KOPT-K1 (cell line): Measurements from ENCODE around the gene MICU2.
"Not testable (repeated sequence)": the region's sequence is repeated elsewhere in the genome, so short reads cannot be mapped to it uniquely, and the experiment has no call there.

Source experiments
- H3K27ac ChIP-seq: fragments of 200-600 bp; sonication (generic); 2 replicates; pipeline ENCODE4 v1.5.1; 2016; ENCODE audit warnings: antibody characterized with exemption, mild to moderate bottlenecking, low read depth, low read length; ENCODE audit not compliant: poor library complexity, severe bottlenecking
- H3K36me3 ChIP-seq: fragments of 200-600 bp; sonication (generic); 2 replicates; pipeline ENCODE4 v1.5.1; 2017; ENCODE audit warnings: antibody characterized with exemption, mild to moderate bottlenecking, low read length, moderate library complexity; ENCODE audit not compliant: insufficient read depth
- H3K9me3 ChIP-seq: fragments of 200-600 bp; sonication (generic); 2 replicates; pipeline ENCODE4 v1.5.1; 2017; ENCODE audit warnings: antibody characterized with exemption, low read length, mild to moderate bottlenecking; ENCODE audit not compliant: insufficient read depth, poor library complexity, severe bottlenecking

The MICU2 gene

DNA sequence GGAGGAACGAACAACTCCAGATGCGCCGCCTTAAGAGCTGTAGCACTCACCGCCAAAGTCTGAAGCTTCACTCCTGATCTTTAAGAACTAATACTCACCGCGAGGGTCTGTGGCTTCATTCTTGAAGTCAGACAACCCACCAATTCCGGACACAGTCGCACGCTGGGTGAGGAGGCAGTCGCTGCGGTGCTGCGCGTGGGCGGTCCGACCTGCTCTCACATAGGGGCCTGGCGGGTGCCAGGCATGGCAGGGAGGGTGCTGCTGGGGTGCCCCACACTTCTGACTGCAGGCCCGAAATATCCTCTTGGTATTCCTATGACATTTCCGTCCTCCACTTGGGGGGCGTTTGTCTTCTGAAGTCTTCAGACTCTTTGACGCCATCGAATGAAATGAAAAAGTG is 7.4 kb upstream of the MICU2 start:
- Histone ChIP-seq H3K36me3 (no peaks in the 10 kb centered on the region), H3K27ac (no peak overlapping the region), H3K9me3 (no peaks in the 10 kb centered on the region)

DNA sequence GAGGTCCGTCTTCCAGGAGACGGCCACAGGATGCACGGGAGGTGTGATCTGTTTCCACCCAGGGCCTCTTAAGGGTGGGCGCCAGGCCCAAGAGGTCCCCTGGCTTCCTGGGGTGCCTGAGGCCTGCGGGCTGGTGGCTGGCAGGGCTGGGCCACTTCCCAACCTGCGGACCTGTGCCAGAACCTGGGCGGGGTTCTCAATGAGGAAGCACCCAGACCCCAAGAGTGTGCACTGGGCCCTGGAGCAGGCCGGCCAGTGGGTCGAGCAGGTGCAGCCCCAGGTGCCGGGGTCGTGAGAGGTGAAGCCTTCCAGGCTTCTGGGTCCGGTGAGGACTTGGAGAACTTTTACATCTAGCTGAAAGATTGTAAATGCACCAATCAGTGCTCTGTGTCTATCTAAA is 6.7 kb upstream of the MICU2 start:
- Histone ChIP-seq H3K9me3 (no peaks in the 10 kb centered on the region), H3K36me3 (no peaks in the 10 kb centered on the region), H3K27ac (no peak overlapping the region)

DNA sequence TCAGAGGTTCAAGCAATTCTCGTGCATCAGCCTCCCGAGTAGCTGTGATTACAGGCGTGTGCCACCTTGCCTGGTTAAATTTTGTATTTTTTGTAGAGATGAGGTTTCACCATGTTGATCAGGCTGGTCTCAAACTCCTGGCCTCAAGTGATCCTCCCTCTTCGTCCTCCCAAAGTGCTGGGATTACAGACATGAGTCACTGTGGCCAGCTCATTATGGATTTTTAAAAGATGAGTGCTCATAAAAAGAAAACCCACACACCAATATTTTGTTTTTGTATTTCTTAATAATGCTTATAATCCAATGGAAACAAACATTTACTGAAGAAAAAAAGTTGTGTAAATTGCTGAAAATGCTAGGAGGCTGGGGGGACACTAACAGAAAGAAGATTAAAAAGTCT is 5.0 kb upstream of the MICU2 start:
- H3K27ac ChIP-seq: no peak overlapping the region
- no peaks in the 10 kb centered on the region for H3K36me3 ChIP-seq
- H3K9me3 ChIP-seq: no peaks in the 10 kb centered on the region

DNA sequence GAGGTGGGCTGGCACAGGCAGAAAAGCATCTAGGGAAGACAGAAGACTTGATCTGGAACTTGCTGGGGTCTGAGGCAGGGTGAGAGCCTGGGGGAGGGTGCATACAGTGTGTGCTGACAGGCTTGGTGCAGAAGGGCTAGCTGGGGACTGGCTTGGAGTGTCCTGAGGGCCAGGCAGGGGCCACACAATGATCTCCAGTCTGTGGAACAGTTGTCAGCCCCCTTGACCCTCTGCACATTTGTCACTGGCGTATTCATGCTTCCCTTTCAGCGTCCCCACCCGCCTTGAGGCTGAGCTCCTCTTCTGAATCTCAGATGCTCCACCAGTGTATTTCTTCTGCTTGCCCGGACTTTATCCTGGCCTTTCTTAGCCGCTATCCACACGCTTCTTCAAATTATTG is 2.8 kb upstream of the MICU2 start:
- H3K27ac ChIP-seq: no peak overlapping the region
- no peaks in the 10 kb centered on the region for H3K36me3 ChIP-seq
- H3K9me3 ChIP-seq: no peaks in the 10 kb centered on the region

DNA sequence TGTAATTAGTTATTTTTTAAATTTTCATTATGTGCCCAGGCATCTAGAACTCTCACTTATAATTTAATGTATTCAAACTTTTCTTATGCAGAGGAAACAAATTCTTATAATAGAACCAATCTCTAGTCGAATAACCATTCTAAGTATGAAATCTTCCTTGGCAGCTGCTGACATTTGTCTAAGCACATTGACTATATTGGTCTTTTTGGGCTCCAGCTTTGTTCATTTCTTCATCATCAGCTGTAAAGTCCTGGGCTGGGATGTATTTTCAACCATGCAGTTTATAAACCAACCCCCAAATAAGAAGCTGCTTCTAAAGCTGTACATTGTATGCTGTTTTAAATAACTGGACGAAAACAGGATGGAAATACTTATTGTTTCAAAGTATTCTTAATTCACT is 2.3 kb upstream of the MICU2 start:
- Histone ChIP-seq H3K27ac (no peak overlapping the region), H3K9me3 (no peaks in the 10 kb centered on the region), H3K36me3 (peaks cover 4% of the 10 kb centered on the region)

DNA sequence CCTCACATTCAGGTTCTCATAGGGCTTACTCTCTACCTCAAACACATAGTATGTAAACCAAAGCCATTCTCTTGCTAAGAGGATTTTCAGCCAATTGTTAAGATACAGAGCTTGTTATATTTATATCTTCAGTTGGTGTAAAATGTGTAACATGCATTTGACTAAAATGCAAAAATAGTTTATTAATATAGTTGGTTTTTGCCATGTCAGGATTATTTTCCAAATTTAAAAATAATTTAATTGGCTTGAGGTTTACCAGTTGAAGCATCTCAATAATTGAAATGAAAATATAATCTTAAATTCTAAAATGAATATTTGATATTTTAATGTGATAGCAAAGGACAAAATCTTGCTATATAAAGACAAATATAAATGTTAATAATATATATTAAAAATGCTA is 7.2 kb downstream of the MICU2 start:
- peaks cover 8% of the 10 kb centered on the region for H3K9me3 ChIP-seq

DNA sequence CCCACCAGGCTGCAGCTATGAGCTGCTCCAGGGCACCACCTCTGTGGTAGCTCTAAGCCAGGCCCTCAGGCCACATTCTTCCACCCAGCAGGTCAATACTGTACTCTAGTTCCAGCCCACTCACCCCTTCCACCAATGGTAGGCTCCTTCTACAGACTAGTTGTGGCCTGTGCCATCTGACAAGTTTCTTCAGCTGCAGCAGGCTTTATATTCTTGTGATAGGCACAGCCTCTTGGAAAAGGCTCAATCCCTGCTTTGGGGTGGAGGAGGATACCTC is 8.5 kb downstream of the MICU2 start:
- H3K36me3 ChIP-seq: peaks cover 5% of the 10 kb centered on the region; the same call in 1 of the 2 replicates
- peaks cover 8% of the 10 kb centered on the region for H3K9me3 ChIP-seq
- H3K27ac ChIP-seq: no peak overlapping the region

More for the DNA sequence above, 7.2 kb downstream of the MICU2 start:
- Histone ChIP-seq H3K36me3 (peaks cover 12% of the 10 kb centered on the region), H3K27ac (no peak overlapping the region)

DNA sequence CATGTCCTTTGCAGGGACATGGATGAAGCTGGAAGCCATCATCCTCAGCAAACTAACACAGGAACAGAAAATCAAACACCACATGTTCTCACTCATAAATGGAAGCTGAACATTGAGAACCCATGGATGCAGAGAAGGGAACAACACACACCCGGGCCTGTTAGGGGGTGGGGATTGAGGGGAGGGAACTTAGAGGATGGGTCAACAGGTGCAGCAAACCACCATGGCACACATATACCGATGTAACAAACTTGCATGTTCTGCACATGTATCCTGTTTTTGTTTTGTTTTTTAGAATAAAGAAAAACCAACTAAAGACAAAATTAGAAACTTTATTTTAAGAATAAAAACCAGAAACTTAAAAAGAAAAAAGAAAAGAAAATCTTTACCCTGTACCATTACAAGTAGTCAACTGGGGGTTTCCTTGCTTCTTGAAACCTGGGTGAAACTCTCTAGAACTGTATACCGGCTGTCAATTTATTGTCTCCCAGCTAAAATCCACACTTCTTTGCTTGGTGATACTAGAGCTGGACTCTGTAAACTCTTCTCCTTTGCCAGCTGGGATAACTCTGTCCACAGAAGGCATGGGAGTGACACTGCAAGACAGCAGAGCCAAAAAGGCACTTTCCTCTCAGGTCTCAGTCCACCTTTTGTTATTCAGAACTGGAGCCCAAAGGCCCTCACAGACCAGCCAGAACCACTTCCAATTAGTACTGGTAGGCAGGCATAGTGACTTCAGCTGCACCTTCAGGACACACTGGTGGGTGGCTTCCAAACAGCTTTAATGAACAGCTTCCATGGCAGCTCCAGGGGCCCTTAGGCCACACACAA is 9.0 kb downstream of the MICU2 start:
- peaks cover 8% of the 10 kb centered on the region for H3K9me3 ChIP-seq
- no peak overlapping the region for H3K27ac ChIP-seq
- peaks cover 5% of the 10 kb centered on the region; the same call in 1 of the 2 replicates for H3K36me3 ChIP-seq

DNA sequence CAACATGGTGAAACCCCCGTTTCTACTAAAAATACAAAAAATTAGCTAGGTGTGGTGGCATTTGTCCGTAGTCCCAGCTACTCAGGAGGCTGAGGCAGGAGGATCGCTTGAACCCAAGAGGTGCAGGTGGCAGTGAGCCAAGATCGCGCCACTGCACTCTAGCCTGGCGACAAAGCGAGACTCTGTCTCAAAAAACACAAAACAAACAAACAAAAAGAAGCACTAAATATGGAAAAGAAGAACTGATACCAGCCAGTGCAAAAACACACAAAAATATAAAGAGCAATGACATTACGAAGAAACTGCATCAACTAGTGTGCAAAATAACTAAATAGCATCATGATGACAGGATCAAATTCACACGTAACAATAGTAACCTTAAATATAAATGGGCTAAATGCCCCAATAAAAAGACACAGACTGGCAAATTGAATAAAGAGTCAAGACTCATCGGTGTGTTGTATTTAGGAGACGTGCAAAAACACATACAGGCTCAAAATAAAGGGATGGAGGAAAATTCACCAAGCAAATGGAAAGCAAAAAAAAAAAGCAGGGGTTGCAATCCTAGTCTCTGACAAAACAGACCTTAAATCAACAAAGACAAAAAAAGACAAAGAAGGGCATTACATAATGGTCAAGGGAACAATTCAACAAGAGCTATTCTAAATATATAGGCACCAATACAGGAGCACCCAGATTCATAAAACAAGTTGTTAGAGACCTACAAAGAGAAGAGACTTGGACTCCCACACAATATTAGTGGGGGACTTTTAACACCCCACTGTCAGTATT is 13.1 kb downstream of the MICU2 start:
- not testable (repeated sequence) for H3K27ac ChIP-seq, H3K36me3 ChIP-seq, H3K9me3 ChIP-seq

DNA sequence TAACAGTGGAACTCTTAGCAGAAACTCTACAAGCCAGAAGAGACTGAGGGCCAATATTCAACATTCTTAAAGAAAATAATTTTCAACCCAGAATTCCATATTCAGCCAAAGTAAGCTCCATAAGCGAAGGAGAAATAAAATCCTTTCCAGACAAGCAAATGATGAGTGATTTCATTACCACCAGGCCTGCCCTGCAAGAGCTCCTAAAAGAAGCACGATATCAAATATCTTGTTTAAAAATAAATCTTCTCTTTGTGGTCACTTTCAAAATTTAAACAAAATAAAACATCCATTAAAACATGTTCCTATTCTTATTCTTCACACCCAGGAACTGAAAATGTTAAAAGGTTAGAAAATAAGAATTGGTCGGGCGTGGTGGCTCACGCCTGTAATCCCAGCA is 13.7 kb downstream of the MICU2 start:
- H3K36me3 ChIP-seq: peaks cover 2% of the 10 kb centered on the region; the same call in 1 of the 2 replicates

DNA sequence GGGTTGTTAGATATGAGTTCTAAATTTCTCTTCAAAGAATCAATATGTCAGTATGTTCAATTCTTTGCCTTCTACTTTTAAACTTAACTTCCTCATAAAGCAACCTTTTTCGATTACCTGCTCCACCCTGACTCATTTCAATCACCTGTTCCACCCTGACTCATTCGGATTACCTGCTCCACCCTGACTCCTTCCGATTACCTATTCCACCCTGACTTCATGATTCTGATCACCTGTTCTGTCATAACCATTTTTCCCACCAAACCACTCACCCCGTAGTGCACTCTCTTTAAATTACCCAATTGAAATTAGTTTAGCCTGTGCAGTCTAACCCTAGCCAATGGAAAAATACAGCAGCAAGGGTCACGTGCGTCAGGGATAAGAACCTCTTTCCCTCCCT is 14.5 kb downstream of the MICU2 start:
- not testable (repeated sequence) for H3K36me3 ChIP-seq, H3K27ac ChIP-seq, H3K9me3 ChIP-seq

More for the DNA sequence above, 13.7 kb downstream of the MICU2 start:
- Histone ChIP-seq H3K27ac (no peak overlapping the region), H3K9me3 (peaks cover 8% of the 10 kb centered on the region)

DNA sequence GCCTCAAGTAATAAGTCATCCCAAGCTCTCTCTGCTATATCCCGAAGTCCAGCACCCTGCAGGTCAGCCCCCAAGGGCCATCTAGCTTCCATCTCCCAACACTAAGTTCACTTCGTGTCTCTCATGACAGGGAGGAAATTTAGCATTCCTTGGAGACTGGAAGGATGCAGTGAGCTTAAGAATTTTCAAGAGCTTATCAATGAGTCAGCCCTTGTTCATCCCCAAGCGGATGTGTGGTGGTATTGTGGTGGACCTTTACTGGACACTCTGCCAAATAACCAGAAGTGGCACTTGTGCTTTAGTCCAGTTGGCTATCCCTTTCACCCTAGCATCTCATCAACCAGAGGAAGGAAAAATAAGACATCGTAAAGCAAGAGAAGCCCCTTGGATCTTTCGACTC is 15.6 kb downstream of the MICU2 start:
- not testable (repeated sequence) for H3K27ac ChIP-seq, H3K36me3 ChIP-seq
- H3K9me3 ChIP-seq: peaks cover 12% of the 10 kb centered on the region

DNA sequence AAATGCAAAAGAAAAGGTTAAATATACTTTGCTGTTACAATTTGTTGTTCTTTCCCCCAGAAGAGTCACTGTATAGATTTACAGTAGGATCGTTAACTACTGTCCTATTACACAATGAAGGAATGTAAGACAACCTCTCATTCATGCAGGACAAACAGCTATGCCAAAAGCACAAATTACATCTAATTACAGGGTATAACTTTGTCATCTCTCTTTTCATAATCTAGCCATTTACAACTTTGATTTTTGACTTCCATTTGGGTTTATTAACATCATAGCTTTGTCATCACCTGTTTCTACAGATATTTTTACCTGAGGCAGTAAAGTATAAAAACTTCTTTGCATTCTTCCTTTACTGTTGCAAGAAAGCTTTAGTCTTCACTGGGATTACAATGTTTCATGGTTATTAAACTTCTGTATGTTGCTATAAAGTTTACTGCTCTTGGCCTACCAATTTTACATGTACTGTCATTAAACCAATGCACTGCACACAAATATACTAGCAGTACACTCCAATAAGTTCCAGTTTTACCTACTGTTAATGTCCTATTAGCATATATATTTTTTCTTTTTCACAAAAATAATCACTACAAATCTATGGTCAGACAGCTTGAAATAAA is 18.9 kb downstream of the MICU2 start:
- H3K9me3 ChIP-seq: peaks cover 17% of the 10 kb centered on the region

DNA sequence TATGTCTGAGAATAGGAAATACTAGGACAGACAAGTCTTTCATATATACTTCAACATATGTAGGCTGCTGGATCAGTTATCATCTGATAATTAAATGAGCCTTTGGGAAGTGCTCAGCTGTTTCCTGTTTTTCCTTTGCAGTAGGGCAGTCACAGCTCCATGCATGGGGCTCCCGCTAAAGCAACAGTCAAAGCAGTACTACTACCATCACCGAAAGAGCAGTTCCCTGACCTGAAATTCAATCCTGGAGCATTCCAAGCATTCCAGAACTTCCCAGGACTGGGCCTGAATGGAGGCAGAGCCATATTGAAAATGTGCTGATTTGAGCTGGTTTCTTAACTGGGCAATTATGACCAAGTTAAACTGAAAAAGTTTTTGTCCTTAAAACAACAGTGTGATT is 20.5 kb downstream of the MICU2 start:
- H3K27ac ChIP-seq: no peak overlapping the region
- H3K36me3 ChIP-seq: no peaks in the 10 kb centered on the region
- H3K9me3 ChIP-seq: peaks cover 17% of the 10 kb centered on the region

More for the DNA sequence above, 18.9 kb downstream of the MICU2 start:
- Histone ChIP-seq H3K27ac (no peak overlapping the region), H3K36me3 (no peaks in the 10 kb centered on the region)

DNA sequence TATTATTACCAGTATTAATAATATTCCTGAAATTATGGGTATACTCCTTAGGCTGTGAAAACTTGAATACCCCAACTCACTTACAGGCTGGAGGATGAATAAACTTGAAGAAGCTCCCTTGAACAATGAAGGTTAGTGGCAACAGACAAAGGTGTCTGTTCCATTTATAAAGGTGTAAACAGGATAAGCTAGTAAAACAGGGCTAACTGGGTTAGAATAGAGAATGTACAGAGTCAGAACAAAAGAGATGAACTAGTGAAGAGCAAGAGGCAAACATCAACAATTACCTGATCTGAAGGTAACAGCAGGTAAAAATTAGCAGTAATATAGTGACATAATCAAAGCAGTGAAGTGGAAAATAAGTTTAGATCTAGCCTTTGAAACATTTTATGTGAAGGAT is 23.2 kb downstream of the MICU2 start:
- Histone ChIP-seq H3K36me3 (no peaks in the 10 kb centered on the region), H3K27ac (no peak overlapping the region)

More for the DNA sequence above, 23.2 kb downstream of the MICU2 start:
- H3K9me3 ChIP-seq: peaks cover 17% of the 10 kb centered on the region
